Duodenal mucosa (tissue), 2 donors: ENCODE results near the gene OR4K14.

ENCODE experiments used
- H3K27ac ChIP-seq: one replicate; pipeline ENCODE4 v1.7.0; 2013; ENCODE audit warnings: low read depth, low read length
- H3K27me3 ChIP-seq, 2 donors: one replicate each; pipeline ENCODE4 v1.7.0; 2013; ENCODE audit warnings: low read length in 2 of 2, control low read depth in 1 of 2; ENCODE audit not compliant: insufficient read depth in 2 of 2, control insufficient read depth in 1 of 2
- H3K36me3 ChIP-seq, 2 donors: one replicate each; pipeline ENCODE4 v1.7.0; 2013; ENCODE audit warnings: low read length in 2 of 2, control low read depth in 1 of 2; ENCODE audit not compliant: insufficient read depth in 2 of 2, control insufficient read depth in 1 of 2
- H3K4me1 ChIP-seq, 2 donors: one replicate each; pipeline ENCODE4 v1.7.0; 2013; ENCODE audit warnings: low read length in 2 of 2, control low read depth in 1 of 2; ENCODE audit not compliant: insufficient read depth in 2 of 2, control insufficient read depth in 1 of 2
- H3K4me3 ChIP-seq, 2 donors: one replicate each; pipeline ENCODE4 v1.7.0; 2013; ENCODE audit warnings: low read length in 2 of 2, low read depth in 1 of 2
- H3K9ac ChIP-seq, 2 donors: one replicate each; pipeline ENCODE4 v1.7.0; 2013; ENCODE audit warnings: low read length in 2 of 2, low read depth in 1 of 2
- H3K9me3 ChIP-seq, 2 donors: one replicate each; pipeline ENCODE4 v1.7.0; 2013; ENCODE audit warnings: low read length in 2 of 2, control low read depth in 1 of 2; ENCODE audit not compliant: control insufficient read depth in 1 of 2

The OR4K14 gene, protein sequence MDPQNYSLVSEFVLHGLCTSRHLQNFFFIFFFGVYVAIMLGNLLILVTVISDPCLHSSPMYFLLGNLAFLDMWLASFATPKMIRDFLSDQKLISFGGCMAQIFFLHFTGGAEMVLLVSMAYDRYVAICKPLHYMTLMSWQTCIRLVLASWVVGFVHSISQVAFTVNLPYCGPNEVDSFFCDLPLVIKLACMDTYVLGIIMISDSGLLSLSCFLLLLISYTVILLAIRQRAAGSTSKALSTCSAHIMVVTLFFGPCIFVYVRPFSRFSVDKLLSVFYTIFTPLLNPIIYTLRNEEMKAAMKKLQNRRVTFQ

GRCh38 chr14:20019257-20019865 lies at the start of gene OR4K14:
Gene OR4K14, minus strand, starts transcription at chr14:20019307. Its CDS starts 4,114 bp downstream, at chr14:20015193.
- Histone ChIP-seq H3K27ac (no peak within 1 kb of the TSS), H3K4me3 (no peak within 1 kb of the TSS), H3K27me3 (no peaks in the 10 kb centered on the region), H3K4me1 (no peaks in the 10 kb centered on the region), H3K9me3 (peaks cover 2 to 9% of the 10 kb centered on the region in 2 donors), H3K36me3 (no peaks in the 10 kb centered on the region), H3K9ac (no peak within 1 kb of the TSS)

- Histone ChIP-seq H3K4me3 (no peak within 1 kb of the TSS), H3K27ac (no peak within 1 kb of the TSS), H3K9me3 (peaks cover 0 to 10% of the 10 kb centered on the region in 2 donors), H3K9ac (no peak within 1 kb of the TSS), H3K36me3 (no peaks in the 10 kb centered on the region), H3K27me3 (no peaks in the 10 kb centered on the region), H3K4me1 (no peaks in the 10 kb centered on the region)
Observed at GRCh38 chr14:20059745-20060144, 40.6 kb upstream of the OR4K14 start, which contains the start of gene OR4L1. Gene OR4L1, plus strand, starts transcription at chr14:20060045. Its CDS starts 0 bp downstream, at chr14:20060045.

GRCh38 chr14:20048202-20048601 lies 29.1 kb upstream of the OR4K14 start:
- Histone ChIP-seq H3K36me3 (no peaks in the 10 kb centered on the region), H3K9ac (no peak overlapping the region), H3K9me3 (no peaks in the 10 kb centered on the region), H3K27me3 (no peaks in the 10 kb centered on the region), H3K27ac (no peak overlapping the region), H3K4me1 (no peaks in the 10 kb centered on the region), H3K4me3 (no peak overlapping the region)

DNA sequence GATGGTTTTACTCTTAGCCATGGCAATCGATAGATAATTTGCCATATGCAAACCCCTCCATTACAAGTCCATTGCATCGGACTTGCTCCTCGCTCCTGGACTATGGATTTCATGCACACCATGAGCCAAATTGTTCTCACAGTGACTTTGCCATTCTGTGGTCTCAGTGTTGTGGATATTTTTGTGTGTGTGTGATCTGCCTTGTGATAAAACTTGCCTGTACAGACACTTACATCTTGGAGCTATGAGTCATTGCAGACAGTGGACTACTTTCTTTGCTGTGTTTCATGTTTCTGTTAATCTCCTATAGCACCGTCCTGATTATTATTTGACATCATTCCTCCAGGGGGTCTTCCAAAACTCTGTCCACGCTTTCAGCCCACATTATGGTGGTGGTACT lies 25.1 kb upstream of the OR4K14 start:
- H3K9ac ChIP-seq = no peak overlapping the region
- no peak overlapping the region for H3K4me3 ChIP-seq
- H3K9me3 ChIP-seq = no peaks in the 10 kb centered on the region
- no peaks in the 10 kb centered on the region for H3K4me1 ChIP-seq
- H3K27ac ChIP-seq = no peak overlapping the region
- no peaks in the 10 kb centered on the region for H3K36me3 ChIP-seq
- no peaks in the 10 kb centered on the region for H3K27me3 ChIP-seq

GRCh38 chr14:20035938-20036337 lies 16.8 kb upstream of the OR4K14 start, which contains the start of gene OR4K13:
Gene OR4K13, minus strand, starts transcription at chr14:20036038. Its CDS starts 1,280 bp downstream, at chr14:20034758.
- no peaks in the 10 kb centered on the region for H3K27me3 ChIP-seq
- no peak within 1 kb of the TSS for H3K9ac ChIP-seq

GRCh38 chr14:20035449-20035848 lies 16.3 kb upstream of the OR4K14 start:
- Histone ChIP-seq H3K9me3 (peaks cover 4% of the 10 kb centered on the region in 2 donors), H3K27ac (no peak overlapping the region)

More at GRCh38 chr14:20035938-20036337, 16.8 kb upstream of the OR4K14 start, which contains the start of gene OR4K13:
- Histone ChIP-seq H3K9me3 (peaks cover 4% of the 10 kb centered on the region in 2 donors), H3K4me1 (no peaks in the 10 kb centered on the region), H3K27ac (no peak within 1 kb of the TSS), H3K36me3 (no peaks in the 10 kb centered on the region), H3K4me3 (no peak within 1 kb of the TSS)

DNA sequence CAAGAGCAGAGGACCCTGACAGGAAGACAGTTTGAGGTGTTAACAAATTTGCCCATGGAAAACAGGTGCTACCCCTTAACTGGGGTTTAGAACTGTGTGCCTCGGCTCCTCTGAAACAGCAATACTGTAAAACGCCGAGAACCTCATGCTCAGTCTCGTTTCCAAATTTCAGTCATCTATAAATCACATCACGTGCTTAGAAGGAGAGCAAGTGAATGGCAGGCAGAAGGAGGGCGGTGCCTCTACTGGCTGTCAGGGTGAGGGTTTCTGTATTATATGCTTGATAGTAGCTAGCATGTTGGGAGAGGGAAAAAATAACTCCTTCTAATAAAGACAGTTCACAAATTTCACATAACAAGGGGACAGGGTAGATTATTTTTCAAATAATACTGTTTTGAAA lies 12.0 kb upstream of the OR4K14 start:
- Histone ChIP-seq H3K4me1 (no peaks in the 10 kb centered on the region), H3K27me3 (no peaks in the 10 kb centered on the region), H3K27ac (no peak overlapping the region), H3K4me3 (no peak overlapping the region), H3K9ac (no peak overlapping the region), H3K36me3 (no peaks in the 10 kb centered on the region), H3K9me3 (peaks cover 4 to 7% of the 10 kb centered on the region in 2 donors)

More at GRCh38 chr14:20035449-20035848, 16.3 kb upstream of the OR4K14 start:
- Histone ChIP-seq H3K27me3 (no peaks in the 10 kb centered on the region), H3K36me3 (no peaks in the 10 kb centered on the region), H3K4me1 (no peaks in the 10 kb centered on the region), H3K9ac (no peak overlapping the region), H3K4me3 (no peak overlapping the region)

- Histone ChIP-seq H3K27me3 (no peaks in the 10 kb centered on the region), H3K9me3 (no peaks in the 10 kb centered on the region), H3K9ac (no peak overlapping the region), H3K27ac (no peak overlapping the region), H3K4me1 (no peaks in the 10 kb centered on the region), H3K36me3 (no peaks in the 10 kb centered on the region), H3K4me3 (no peak overlapping the region)
Observed at GRCh38 chr14:20008156-20008555, 11.0 kb downstream of the OR4K14 start.

- no peaks in the 10 kb centered on the region for H3K27me3 ChIP-seq
- no peaks in the 10 kb centered on the region for H3K4me1 ChIP-seq
- no peak overlapping the region for H3K9ac ChIP-seq
- H3K36me3 ChIP-seq = no peaks in the 10 kb centered on the region
- H3K27ac ChIP-seq = no peak overlapping the region
- H3K4me3 ChIP-seq = no peak overlapping the region
- peaks cover 3 to 8% of the 10 kb centered on the region in 2 donors for H3K9me3 ChIP-seq
Observed at GRCh38 chr14:20002319-20002718, 16.8 kb downstream of the OR4K14 start.

DNA sequence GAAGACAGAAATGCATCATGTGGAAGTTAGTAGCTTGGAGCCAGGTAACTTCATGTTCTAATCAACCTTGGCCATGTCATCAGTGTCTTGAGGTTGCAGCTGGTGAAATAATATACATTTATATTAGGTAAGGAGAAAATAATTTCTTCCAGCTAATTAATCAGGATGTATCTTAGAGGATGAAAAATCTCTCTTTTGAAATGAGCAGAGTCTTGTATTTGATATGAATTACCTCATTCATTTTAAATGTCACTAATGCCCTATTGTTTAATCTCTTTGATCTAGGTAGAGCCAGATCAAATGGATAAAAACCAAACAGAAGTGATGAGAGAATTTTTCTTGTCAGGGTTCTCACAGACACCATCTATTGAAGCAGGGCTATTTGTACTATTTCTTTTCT lies 17.2 kb downstream of the OR4K14 start, which contains the start of gene OR4Q2:
Gene OR4Q2, plus strand, starts transcription at position 301 of the 400 bp plus-strand sequence.
- H3K36me3 ChIP-seq = no peaks in the 10 kb centered on the region

More for the DNA sequence above, 17.2 kb downstream of the OR4K14 start, which contains the start of gene OR4Q2:
- no peaks in the 10 kb centered on the region for H3K4me1 ChIP-seq
- no peaks in the 10 kb centered on the region for H3K27me3 ChIP-seq
- H3K9me3 ChIP-seq = peaks cover 3 to 8% of the 10 kb centered on the region in 2 donors
- H3K4me3 ChIP-seq = no peak within 1 kb of the TSS
- H3K9ac ChIP-seq = no peak within 1 kb of the TSS
- no peak within 1 kb of the TSS for H3K27ac ChIP-seq
